SU-DHL-6 (cell line): Measurements from ENCODE around the gene BARHL2.

Experiments
- H2AFZ ChIP-seq: fragments of 200-600 bp; sonication (generic); 2 replicates; pipeline ENCODE4 v1.6.1; 2014; ENCODE audit warnings: low read depth, mild to moderate bottlenecking, moderate library complexity, mixed read lengths, antibody characterized with exemption, low read length; ENCODE audit not compliant: severe bottlenecking
- H3F3A ChIP-seq: fragments of 200-600 bp; shearing (Covaris generic); 2 replicates; pipeline ENCODE4 v1.6.0; 2016; ENCODE audit warnings: antibody characterized with exemption, mild to moderate bottlenecking; ENCODE audit not compliant: insufficient read depth
- H3K27ac ChIP-seq: fragments of 200-600 bp; sonication (generic); 2 replicates; pipeline ENCODE4 v1.5.1; 2016; ENCODE audit warnings: low read depth, mild to moderate bottlenecking, low read length, moderate library complexity, mixed read lengths
- H3K27me3 ChIP-seq: fragments of 200-600 bp; sonication (generic), shearing (Covaris generic); 2 replicates; pipeline ENCODE4 v1.6.0; 2014; ENCODE audit warnings: mild to moderate bottlenecking, low read length
- H3K36me3 ChIP-seq: fragments of 200-600 bp; sonication (generic); 2 replicates; pipeline ENCODE4 v1.6.1; 2014; ENCODE audit warnings: mild to moderate bottlenecking, low read length, mixed read lengths
- H3K4me2 ChIP-seq: fragments of 300-600, 200-600 bp; shearing (Covaris generic), sonication (generic); 2 replicates; pipeline ENCODE4 v1.6.0; 2014; ENCODE audit warnings: low read length, low read depth, mild to moderate bottlenecking; ENCODE audit not compliant: poor library complexity, severe bottlenecking
- H3K4me3 ChIP-seq: fragments of 200-600 bp; sonication (generic); 2 replicates; pipeline ENCODE4 v1.5.1; 2014; ENCODE audit warnings: antibody characterized with exemption, low read length, mild to moderate bottlenecking, mixed read lengths; ENCODE audit not compliant: insufficient read depth, poor library complexity, severe bottlenecking
- H3K79me2 ChIP-seq: fragments of 200-600 bp; sonication (generic); 2 replicates; pipeline ENCODE4 v1.6.1; 2014; ENCODE audit warnings: mild to moderate bottlenecking, low read length, moderate library complexity; ENCODE audit not compliant: insufficient read depth
- H3K9ac ChIP-seq: fragments of 200-600 bp; sonication (generic); 2 replicates; pipeline ENCODE4 v1.7.0; 2014; ENCODE audit warnings: mild to moderate bottlenecking, low read length
- H3K9me2 ChIP-seq: fragments of 200-600 bp; sonication (generic); replicated peaks from 2 replicates; pipeline ENCODE4 v1.6.1; 2014; ENCODE audit warnings: low read length; ENCODE audit not compliant: insufficient read depth
- H3K9me3 ChIP-seq: fragments of 200-600 bp; sonication (generic); 2 replicates; pipeline ENCODE4 v1.6.1; 2014; ENCODE audit warnings: low read length, mixed read lengths; ENCODE audit not compliant: insufficient read depth
- H4K20me1 ChIP-seq: fragments of 200-600 bp; sonication (generic); 2 replicates; pipeline ENCODE4 v1.6.1; 2014; ENCODE audit warnings: low read depth, mild to moderate bottlenecking, antibody characterized with exemption, low read length, moderate library complexity, mixed read lengths
- EZH2phosphoT487 ChIP-seq: fragments of 200-600 bp; sonication (generic), shearing (Covaris generic); conservative IDR thresholded peaks from 2 replicates; pipeline ENCODE4 v1.6.1; 2018; ENCODE audit warnings: mild to moderate bottlenecking, antibody characterized with exemption, low read length, moderate library complexity, mixed read lengths
- TF ChIP-seq, protein P1 (sequence below): fragments of 200-600 bp; sonication (generic); IDR thresholded peaks from one replicate; pipeline ENCODE4 v1.5.1; 2017; ENCODE audit warnings: antibody characterized with exemption, mild to moderate bottlenecking, low read length, moderate library complexity; ENCODE audit not compliant: insufficient read depth, poor library complexity, severe bottlenecking

The BARHL2 gene

DNA sequence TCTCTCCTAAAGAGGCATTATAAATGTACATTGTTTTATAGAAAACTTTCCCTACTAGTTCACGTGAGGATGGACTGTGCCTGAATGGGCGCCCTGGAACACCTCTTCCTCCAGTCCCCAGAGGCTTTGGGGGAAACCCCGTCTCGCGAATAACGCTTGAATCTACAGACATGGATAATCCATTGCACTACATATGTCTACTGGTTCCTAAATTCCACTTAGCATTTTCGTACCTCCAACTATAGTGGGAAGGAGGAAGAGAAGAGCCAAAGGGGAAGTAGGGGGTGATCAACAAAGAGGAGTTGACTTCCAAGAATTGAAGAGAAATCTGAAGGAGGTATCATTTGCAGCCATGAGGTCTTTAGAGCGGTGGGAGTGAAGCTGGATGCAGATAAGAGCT, 11.1 kb downstream of the BARHL2 start:
- H3K27ac ChIP-seq = no peak overlapping the region
- H3K9me2 ChIP-seq = no peaks in the 10 kb centered on the region
- no peaks in the 10 kb centered on the region; the same call in 1 of the 2 replicates for H3K27me3 ChIP-seq
- H3K9ac ChIP-seq = no peak overlapping the region
- TF ChIP-seq EZH2phosphoT487 = no peak
- TF ChIP-seq, protein P1, sequence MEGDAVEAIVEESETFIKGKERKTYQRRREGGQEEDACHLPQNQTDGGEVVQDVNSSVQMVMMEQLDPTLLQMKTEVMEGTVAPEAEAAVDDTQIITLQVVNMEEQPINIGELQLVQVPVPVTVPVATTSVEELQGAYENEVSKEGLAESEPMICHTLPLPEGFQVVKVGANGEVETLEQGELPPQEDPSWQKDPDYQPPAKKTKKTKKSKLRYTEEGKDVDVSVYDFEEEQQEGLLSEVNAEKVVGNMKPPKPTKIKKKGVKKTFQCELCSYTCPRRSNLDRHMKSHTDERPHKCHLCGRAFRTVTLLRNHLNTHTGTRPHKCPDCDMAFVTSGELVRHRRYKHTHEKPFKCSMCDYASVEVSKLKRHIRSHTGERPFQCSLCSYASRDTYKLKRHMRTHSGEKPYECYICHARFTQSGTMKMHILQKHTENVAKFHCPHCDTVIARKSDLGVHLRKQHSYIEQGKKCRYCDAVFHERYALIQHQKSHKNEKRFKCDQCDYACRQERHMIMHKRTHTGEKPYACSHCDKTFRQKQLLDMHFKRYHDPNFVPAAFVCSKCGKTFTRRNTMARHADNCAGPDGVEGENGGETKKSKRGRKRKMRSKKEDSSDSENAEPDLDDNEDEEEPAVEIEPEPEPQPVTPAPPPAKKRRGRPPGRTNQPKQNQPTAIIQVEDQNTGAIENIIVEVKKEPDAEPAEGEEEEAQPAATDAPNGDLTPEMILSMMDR = no peak
- H3K4me3 ChIP-seq = no peak overlapping the region
- no peaks in the 10 kb centered on the region for H4K20me1 ChIP-seq
- no peak overlapping the region for H3K4me2 ChIP-seq
- H3F3A ChIP-seq = no peaks in the 10 kb centered on the region
- H3K36me3 ChIP-seq = no peaks in the 10 kb centered on the region
- H2AFZ ChIP-seq = no peak overlapping the region
- no peaks in the 10 kb centered on the region for H3K79me2 ChIP-seq
- H3K9me3 ChIP-seq = no peaks in the 10 kb centered on the region

DNA sequence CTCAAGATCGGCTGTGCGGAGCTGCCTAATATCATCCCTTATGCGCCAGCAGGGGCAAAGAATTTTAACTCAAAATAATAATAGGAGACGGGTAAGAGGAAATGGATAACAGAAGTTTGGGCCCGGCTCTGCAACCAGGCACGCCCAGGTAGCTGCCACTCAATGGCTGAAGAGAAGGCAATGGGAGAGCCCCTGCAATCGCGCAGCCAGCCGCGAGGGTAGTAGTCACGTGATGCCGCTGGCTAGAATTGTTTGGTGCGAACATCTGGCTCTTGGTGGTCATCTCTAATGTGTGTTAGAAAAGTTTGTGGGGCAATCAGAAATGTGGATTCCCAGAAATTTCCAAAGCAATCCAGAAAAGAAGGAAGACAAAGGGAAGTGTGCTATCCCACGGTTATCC, 12.3 kb downstream of the BARHL2 start:
- H3K27me3 ChIP-seq = no peaks in the 10 kb centered on the region; the same call in 1 of the 2 replicates
- no peaks in the 10 kb centered on the region for H3K79me2 ChIP-seq
- H3K4me3 ChIP-seq = no peak overlapping the region

GRCh38 chr1:90694846-90695245, 22.3 kb downstream of the BARHL2 start:
- H3K27ac ChIP-seq = no peak overlapping the region
- no peak for TF ChIP-seq EZH2phosphoT487
- TF ChIP-seq, protein P1 = no peak
- no peaks in the 10 kb centered on the region for H3K27me3 ChIP-seq
- no peaks in the 10 kb centered on the region for H3K9me2 ChIP-seq
- no peaks in the 10 kb centered on the region for H3K9me3 ChIP-seq
- H3F3A ChIP-seq = no peaks in the 10 kb centered on the region
- H3K36me3 ChIP-seq = no peaks in the 10 kb centered on the region
- H3K4me2 ChIP-seq = no peak overlapping the region
- H3K4me3 ChIP-seq = no peak overlapping the region
- no peak overlapping the region for H2AFZ ChIP-seq
- no peaks in the 10 kb centered on the region for H4K20me1 ChIP-seq
- H3K9ac ChIP-seq = no peak overlapping the region
- no peaks in the 10 kb centered on the region for H3K79me2 ChIP-seq

More for the DNA sequence above, 12.3 kb downstream of the BARHL2 start:
- Histone ChIP-seq H4K20me1 (no peaks in the 10 kb centered on the region), H3K4me2 (no peak overlapping the region), H3F3A (no peaks in the 10 kb centered on the region), H2AFZ (no peak overlapping the region), H3K27ac (no peak overlapping the region), H3K9ac (no peak overlapping the region), H3K36me3 (no peaks in the 10 kb centered on the region), H3K9me2 (no peaks in the 10 kb centered on the region), H3K9me3 (no peaks in the 10 kb centered on the region)
- TF ChIP-seq, protein P1 = no peak
- no peak for TF ChIP-seq EZH2phosphoT487
